H1 (cell line): ENCODE measurements around the gene PRR27. TPM values are rescaled to one million over a fixed set of nuclear protein-coding genes. Genes with fewer than 3 reads are reported as not detected.

Experiments
- CTBP2 ChIP-seq: IDR thresholded peaks from 2 replicates; pipeline ENCODE4 v1.7.0; 2011; ENCODE audit warnings: borderline replicate concordance, mild to moderate bottlenecking, moderate library complexity, mixed read lengths, low read length; ENCODE audit not compliant: insufficient read depth, insufficient read length
- KDM5A ChIP-seq: fragments of 200-600 bp; IDR thresholded peaks from 2 replicates; pipeline ENCODE4 v1.7.1; 2012; ENCODE audit warnings: mild to moderate bottlenecking, low read length, inconsistent platforms, mixed read lengths
- POLR2A ChIP-seq, 2 experiments: IDR thresholded peaks; 1 replicate in 1 of 2; 2 replicates in 1 of 2; pipeline ENCODE4 v1.6.1; 2011; ENCODE audit warnings: low read depth in 2 of 2, low read length in 2 of 2, mild to moderate bottlenecking in 2 of 2; ENCODE audit errors: control extremely low read depth in 1 of 2
- RNF2 ChIP-seq: fragments of 200-900, 300-1000 bp; sonication (generic); IDR thresholded peaks from 2 replicates; pipeline ENCODE4 v1.7.1; 2016; ENCODE audit warnings: borderline replicate concordance, low read depth, mild to moderate bottlenecking, antibody characterized with exemption, low read length; ENCODE audit not compliant: poor library complexity, severe bottlenecking; ENCODE audit errors: missing control alignments
- ZNF274 ChIP-seq: IDR thresholded peaks from 2 replicates; pipeline ENCODE4 v1.7.0; 2012; ENCODE audit warnings: low read length, borderline replicate concordance; ENCODE audit errors: extremely low read depth
- polyA plus RNA-seq, 7 experiments: library from polyadenylated mRNA; depleted of rRNA in 3 of 7; stranded (reverse) in 5 of 7; unstranded in 2 of 7; fragments of >200 nt in 5 of 7; fragments of 200-250 nt in 2 of 7; gene quantifications; 1 replicate in 5 of 7; 2 replicates in 1 of 7; 4 replicates in 1 of 7; pipeline versions ENCODE4 v1.2.1 to v1.2.3, GENCODE V29; 2011 to 2013; ENCODE audit warnings: missing spikeins in 2 of 7, mixed read lengths in 2 of 7
- total RNA-seq: library from RNA; stranded (reverse); fragmentation: NEBNext Ultra II Directional; extraction: Animal tissue kit (Norgen Biotek cat#: 25700); gene quantifications from 2 replicates; pipeline ENCODE4 v1.2.1, GENCODE V29; 2021

The PRR27 gene
- total and polyA plus RNA-seq, 2 of the 8 experiments (the other 6 are each of a cell fraction or from before 2014, with no cell fraction given), result not detected

GRCh38 chr4:70113656-70114055 lies 40.4 kb upstream of the PRR27 start (continued):
- TF ChIP-seq ZNF274 (no peak), RNF2 (no peak), KDM5A (no peak), POLR2A (IDR thresholded peaks at IDR 0.05; ENCODE audit: control extremely low read depth in 1 of 2, low read depth in 2 of 2, low read length in 2 of 2) (no peak), CTBP2 (no peak)
- TF ChIP-seq, all 59 proteins: peak for 0
